Mesothelial cell of epicardium (in vitro differentiated cells): ENCODE results near the gene CDX1. TPM values are rescaled to one million over a fixed set of nuclear protein-coding genes. Genes with fewer than 3 reads are reported as not detected.

ENCODE experiments used
- DNase-seq, 2 experiments: peaks; one replicate each; pipeline ENCODE4 v3.0.0; 2021; ENCODE audit warnings: low spot score in 2 of 2; ENCODE audit not compliant: unreplicated experiment in 2 of 2
- H3K27ac Mint-ChIP-seq: 2 replicates; pipeline ENCODE4 v1.8.0; 2021; ENCODE audit warnings: mixed read lengths
- H3K27me3 Mint-ChIP-seq: 2 replicates; pipeline ENCODE4 v1.8.0; 2021; ENCODE audit warnings: low read depth, mixed read lengths
- H3K36me3 Mint-ChIP-seq: 2 replicates; pipeline ENCODE4 v1.8.0; 2021; ENCODE audit warnings: mixed read lengths
- H3K4me1 Mint-ChIP-seq: 2 replicates; pipeline ENCODE4 v1.8.0; 2021; ENCODE audit warnings: mixed read lengths
- H3K4me3 Mint-ChIP-seq: 2 replicates; pipeline ENCODE4 v1.8.0; 2021; ENCODE audit warnings: mild to moderate bottlenecking, moderate library complexity, mixed read lengths
- H3K9me3 Mint-ChIP-seq: 2 replicates; pipeline ENCODE4 v1.8.0; 2021; ENCODE audit warnings: mixed read lengths
- CTCF ChIP-seq: fragments of 200-600 bp; sonication (generic); IDR thresholded peaks from one replicate; pipeline ENCODE4 v1.5.0; 2021; ENCODE audit warnings: antibody characterized with exemption; ENCODE audit not compliant: unreplicated experiment
- total RNA-seq: library from RNA; stranded (reverse); gene quantifications from 3 replicates; pipeline ENCODE4 v1.2.1, GENCODE V29; 2021

The CDX1 gene
- total RNA-seq, 1 donor from 2014 or later, result 0.51 TPM

- Mint-ChIP-seq H3K27ac (no peak overlapping the region), H3K4me1 (peaks cover 15% of the 10 kb centered on the region), H3K36me3 (no peaks in the 10 kb centered on the region), H3K9me3 (no peaks in the 10 kb centered on the region), H3K27me3 (peaks cover 5% of the 10 kb centered on the region), H3K4me3 (no peak overlapping the region)
- TF ChIP-seq CTCF, result no peak
- DNase-seq, result no peak
These were observed 9.0 kb downstream of the CDX1 start for GRCh38 chr5:150175536-150175935.

GRCh38 chr5:150176745-150177477 is 10.3 kb downstream of the CDX1 start:
- no peak for DNase-seq
- Mint-ChIP-seq H3K27me3 (peaks cover 2% of the 10 kb centered on the region), H3K4me3 (no peak overlapping the region), H3K4me1 (peaks cover 20% of the 10 kb centered on the region), H3K36me3 (no peaks in the 10 kb centered on the region), H3K9me3 (no peaks in the 10 kb centered on the region), H3K27ac (no peak overlapping the region)
- no peak for TF ChIP-seq CTCF

DNA sequence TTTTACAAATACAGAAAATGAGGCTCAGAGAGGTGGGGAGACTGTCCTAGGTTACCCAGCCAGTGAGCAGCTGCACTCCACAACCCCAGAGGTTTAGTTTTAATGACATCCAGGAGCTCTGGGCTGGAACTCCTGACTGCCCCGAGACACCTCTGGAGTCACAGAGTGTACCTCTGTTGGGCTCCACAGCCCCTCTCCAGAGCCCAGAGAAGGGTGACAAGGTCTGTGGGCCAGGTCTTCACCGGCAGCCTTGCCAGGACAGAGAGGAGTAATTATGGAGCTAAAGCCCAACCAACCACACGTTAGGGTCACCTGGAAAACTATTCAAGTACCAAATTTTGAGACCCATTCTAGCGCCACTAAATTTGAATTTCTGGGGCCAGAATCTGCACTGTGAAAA is 11.1 kb downstream of the CDX1 start:
- no peak overlapping the region for H3K27ac Mint-ChIP-seq
- H3K4me1 Mint-ChIP-seq, result peaks cover 18% of the 10 kb centered on the region
- no peak for TF ChIP-seq CTCF
- DNase-seq, result no peak
- H3K9me3 Mint-ChIP-seq, result no peaks in the 10 kb centered on the region
- no peaks in the 10 kb centered on the region for H3K36me3 Mint-ChIP-seq
- H3K4me3 Mint-ChIP-seq, result no peak overlapping the region
- H3K27me3 Mint-ChIP-seq, result no peaks in the 10 kb centered on the region

DNA sequence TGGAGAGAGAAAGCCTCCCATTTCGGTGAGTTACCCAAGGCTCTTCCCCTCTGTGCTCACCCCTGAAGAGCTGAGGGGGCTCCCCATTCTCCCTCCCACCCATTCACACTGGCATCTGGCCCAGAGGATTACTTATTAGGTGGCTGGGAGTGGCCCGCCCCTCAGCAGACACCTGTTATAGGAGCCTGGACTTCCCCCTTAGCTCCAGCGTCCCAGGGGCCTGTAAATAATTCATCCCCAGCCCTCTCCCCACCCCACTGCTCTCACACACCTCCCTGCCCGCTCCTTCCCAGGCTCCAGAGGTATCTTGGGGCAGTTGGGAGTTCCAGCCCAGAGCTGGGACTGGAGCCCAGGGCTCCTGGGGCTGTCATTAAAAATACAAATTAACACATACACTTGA is 11.7 kb downstream of the CDX1 start:
- Mint-ChIP-seq H3K9me3 (no peaks in the 10 kb centered on the region), H3K4me3 (no peak overlapping the region), H3K27me3 (no peaks in the 10 kb centered on the region), H3K27ac (no peak overlapping the region), H3K4me1 (peaks cover 15% of the 10 kb centered on the region), H3K36me3 (no peaks in the 10 kb centered on the region)
- TF ChIP-seq CTCF, result no peak
- no peak for DNase-seq

GRCh38 chr5:150179019-150179620 is 12.5 kb downstream of the CDX1 start:
- no peaks in the 10 kb centered on the region for H3K36me3 Mint-ChIP-seq
- no peak for TF ChIP-seq CTCF
- H3K27ac Mint-ChIP-seq, result no peak overlapping the region
- H3K9me3 Mint-ChIP-seq, result no peaks in the 10 kb centered on the region
- no peak overlapping the region for H3K4me3 Mint-ChIP-seq
- DNase-seq, result no peak
- no peaks in the 10 kb centered on the region for H3K27me3 Mint-ChIP-seq
- peaks cover 9% of the 10 kb centered on the region for H3K4me1 Mint-ChIP-seq
